Activated CD4-positive, alpha-beta T cell treated with anti-CD3 and anti-CD28 coated beads, Interleukin-2, amount 50 U/mL, for 48 hours (primary cell): ENCODE results near the gene RRP1B.
"Not testable (repeated sequence)": the region's sequence is repeated elsewhere in the genome, so short reads cannot be mapped to it uniquely, and the experiment has no call there.

Source experiments
- DNase-seq, 2 experiments: peaks; one replicate each; pipeline ENCODE4 v3.0.0-alpha.2; 2020

RRP1B gene

GRCh38 chr21:43676391-43676790 lies 17.0 kb downstream of the RRP1B start:
- no peak for DNase-seq

DNA sequence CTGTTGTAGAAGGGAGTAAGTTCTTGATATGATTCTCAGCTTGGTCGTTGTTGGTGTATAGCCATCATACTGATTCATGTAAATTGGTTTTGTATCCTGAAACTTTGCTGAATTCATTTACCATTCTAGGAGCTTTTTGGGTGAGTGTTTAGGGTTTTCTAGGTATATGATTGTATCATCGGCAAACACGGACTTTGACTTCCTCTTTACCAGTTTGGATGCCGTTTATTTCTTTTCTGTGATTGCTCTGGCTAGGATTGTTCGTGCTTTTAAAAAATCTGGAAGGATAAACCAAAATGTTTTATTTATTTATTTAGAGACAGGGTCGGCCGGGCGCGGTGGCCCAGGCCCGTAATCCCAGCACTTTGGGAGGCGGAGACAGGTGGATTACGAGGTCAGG lies 20.6 kb downstream of the RRP1B start:
- no peak for DNase-seq

GRCh38 chr21:43680421-43680820 lies 21.1 kb downstream of the RRP1B start:
- DNase-seq = not testable (repeated sequence)

DNA sequence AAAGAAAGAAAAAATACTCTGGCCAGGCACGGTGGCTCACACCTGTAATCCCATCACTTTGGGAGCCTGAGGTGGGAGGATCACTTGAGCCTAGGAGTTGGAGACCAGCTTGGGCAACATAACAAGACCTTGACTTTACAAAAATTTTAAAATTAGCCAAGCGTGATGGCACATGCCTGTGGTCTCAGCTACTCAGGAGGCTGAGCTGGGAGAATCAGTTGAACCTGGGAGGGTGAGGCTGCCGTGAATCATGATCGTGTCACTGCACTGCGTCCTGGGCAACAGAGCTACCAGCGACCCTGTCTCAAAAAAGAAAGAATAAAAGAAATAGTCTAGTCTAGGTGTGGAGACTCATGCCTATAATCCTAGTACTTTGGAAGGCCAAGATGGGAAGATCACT lies 22.3 kb downstream of the RRP1B start:
- DNase-seq = no peak

DNA sequence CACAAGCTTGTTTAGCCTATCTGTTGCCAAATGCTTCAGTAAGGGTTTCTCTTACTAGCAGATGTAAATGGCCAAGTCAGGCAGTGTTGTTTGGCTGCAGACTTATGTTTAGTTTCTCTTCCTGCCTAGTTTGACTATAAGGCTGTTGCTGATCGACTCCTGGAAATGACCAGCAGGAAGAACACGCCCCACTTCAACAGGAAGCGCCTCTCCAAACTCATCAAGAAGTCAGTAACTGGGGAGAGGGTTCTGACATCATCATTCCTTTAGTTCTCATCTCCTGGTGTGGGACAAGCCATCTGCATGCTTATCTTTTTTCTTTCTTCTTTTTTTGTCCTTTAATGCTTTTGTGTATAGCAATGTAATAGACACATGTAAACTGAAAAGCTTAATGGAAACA lies 25.1 kb downstream of the RRP1B start:
- no peak for DNase-seq

- no peak for DNase-seq
Measured at GRCh38 chr21:43686811-43687565, 27.6 kb downstream of the RRP1B start.

DNA sequence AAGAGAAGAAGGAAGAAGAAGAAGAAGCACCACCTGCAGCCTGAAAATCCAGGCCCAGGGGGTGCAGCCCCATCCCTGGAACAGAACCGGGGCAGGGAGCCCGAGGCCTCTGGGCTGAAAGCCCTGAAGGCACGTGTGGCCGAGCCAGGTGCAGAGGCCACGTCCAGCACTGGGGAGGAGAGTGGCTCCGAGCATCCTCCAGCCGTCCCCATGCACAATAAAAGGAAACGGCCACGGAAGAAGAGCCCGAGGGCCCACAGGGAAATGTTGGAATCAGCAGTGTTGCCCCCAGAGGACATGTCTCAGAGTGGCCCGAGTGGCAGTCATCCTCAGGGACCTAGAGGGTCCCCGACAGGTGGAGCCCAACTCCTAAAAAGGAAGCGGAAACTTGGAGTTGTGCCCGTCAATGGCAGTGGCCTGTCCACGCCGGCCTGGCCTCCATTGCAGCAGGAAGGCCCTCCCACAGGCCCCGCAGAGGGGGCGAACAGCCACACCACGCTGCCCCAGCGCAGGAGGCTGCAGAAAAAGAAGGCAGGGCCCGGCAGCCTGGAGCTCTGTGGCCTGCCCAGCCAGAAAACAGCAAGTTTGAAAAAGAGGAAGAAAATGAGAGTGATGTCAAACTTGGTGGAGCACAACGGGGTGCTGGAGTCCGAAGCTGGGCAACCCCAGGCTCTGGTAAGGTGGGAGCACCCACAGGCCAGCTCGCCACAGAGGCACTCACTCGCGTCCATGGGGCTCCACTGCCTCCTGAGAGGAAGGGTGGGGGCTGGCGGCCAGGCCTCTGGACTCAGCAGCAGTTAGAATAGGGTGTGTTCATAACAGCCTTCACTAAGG lies 28.4 kb downstream of the RRP1B start:
- no peak for DNase-seq

GRCh38 chr21:43688906-43689305 lies 29.5 kb downstream of the RRP1B start:
- no peak for DNase-seq

GRCh38 chr21:43689556-43690337 lies 30.4 kb downstream of the RRP1B start:
- no peak for DNase-seq

DNA sequence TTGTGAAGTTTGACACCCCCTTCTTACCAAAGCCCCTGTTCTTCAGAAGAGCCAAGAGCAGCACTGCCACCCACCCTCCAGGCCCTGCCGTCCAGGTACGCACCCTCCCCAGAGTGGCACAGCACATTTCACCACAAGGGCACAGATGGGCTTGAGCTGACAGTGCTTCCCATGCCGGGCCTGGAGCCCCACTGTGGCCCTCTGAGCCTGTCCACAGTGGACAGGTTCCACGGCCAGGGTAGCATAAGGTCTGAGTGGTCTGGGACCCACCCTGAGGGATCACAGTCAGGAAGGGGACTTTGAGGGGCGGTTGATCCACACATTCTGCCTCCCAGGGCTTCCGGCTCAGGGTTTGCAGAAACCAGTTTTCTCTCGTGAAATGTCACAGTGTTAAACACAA lies 31.0 kb downstream of the RRP1B start:
- DNase-seq = no peak

GRCh38 chr21:43691086-43691795 lies 31.9 kb downstream of the RRP1B start:
- DNase-seq = no peak

- DNase-seq = no peak
Measured at GRCh38 chr21:43691801-43692200, 32.4 kb downstream of the RRP1B start.

- no peak for DNase-seq
Measured at GRCh38 chr21:43692949-43693348, 33.6 kb downstream of the RRP1B start.

DNA sequence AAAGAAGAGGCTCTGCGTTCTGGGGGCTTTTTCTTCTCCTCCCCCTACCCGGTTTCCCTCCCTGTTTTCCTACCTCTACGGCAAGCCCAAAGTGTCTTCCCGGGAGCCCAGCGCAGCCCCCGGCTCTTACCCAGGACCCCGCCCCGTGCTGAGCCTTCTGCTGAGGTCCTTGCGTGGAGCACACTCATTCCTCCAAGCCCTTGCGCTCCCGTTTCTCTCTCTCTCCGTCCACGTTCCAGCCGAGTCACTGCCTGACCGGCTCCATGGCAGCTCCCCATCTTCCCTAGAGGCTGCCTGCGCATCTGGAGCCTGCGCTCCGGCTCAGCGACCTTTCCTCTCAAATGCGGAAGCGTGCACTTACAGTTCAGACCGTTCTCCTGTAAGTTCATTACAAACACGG lies 34.6 kb downstream of the RRP1B start:
- DNase-seq = no peak

DNA sequence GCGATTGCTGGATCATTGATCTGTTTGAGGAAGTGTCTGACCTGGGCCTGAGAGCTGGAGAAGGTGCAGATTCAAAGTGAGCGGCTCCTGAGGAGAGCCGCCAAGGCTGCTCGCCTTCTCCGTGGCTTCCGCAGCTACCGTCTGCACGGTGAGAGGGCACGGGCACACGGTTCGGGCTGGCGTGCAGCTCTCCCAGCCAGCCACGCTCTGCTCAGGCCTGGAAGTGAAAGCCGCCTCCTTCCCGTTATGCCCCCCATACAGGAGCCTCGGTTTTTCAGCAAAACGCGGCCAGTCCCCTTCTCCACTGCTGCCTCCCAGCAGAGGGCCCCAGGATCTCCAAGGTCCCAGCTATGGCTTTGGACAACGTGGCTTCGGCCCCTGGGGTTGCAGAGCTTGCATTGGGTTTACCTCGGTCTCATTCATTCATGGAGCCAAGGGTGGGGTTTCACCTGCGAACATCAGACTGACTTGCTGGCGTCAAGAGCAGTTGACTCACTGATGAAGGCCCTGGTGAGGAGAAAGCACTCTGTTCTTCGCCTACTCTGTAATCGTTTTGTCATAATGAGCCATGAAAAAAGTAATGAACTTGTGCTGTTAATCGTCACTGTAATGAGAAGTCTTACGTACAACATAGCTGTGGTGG lies 35.2 kb downstream of the RRP1B start:
- DNase-seq = no peak

- DNase-seq = no peak
Measured at GRCh38 chr21:43696214-43696613, 36.9 kb downstream of the RRP1B start.

DNA sequence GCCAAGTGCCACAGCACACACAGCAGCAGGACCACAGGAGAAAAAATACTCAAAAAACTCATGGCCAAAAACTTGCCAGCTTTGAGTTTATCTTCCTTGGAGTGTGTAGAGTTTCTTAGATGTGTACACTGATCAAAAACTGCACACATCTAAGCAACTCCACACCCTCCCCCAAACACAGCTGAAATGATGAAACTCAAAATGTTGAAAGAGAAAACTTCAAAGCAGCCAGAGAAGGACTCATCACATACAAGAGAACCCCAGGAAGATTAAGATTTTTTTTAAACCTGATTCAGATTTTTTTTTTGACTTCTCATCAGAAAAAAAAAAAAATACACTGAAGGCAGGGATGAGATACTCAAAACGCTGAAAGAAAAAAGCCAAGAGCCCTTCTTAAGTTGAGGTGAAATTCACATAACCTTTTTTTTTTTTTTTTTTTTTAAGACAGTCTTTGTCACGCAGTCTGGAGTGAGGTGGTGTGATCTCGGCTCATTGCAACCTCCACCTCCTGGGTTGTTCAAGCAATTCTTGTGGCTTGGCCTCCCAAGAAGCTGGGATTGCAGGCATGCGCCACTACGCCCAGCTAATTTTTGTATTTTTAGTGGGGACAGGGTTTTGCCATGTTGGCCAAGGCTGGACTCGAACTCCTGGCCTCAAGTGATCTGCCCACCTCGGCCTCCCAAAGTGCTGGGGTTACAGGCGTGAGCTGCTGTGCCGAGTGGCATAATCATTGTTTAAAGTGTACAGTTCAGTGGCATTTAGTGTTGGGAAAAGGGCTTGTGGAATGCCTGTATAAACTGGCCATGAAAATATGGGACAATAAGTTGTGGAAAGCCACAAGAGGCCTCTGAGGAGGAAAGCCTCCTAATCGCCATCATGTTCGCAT lies 38.6 kb downstream of the RRP1B start:
- no peak for DNase-seq

- DNase-seq = not testable (repeated sequence)
Measured at GRCh38 chr21:43699492-43699777, 40.1 kb downstream of the RRP1B start.

- DNase-seq = no peak
Measured at GRCh38 chr21:43699933-43700599, 40.7 kb downstream of the RRP1B start.

GRCh38 chr21:43701936-43702784 lies 42.8 kb downstream of the RRP1B start:
- no peak for DNase-seq
